ENCODE data around the gene MRPS26.
A peak's percentile ranks its signal among the peaks of the same experiment; 100 is the strongest.

Gene MRPS26

DNA sequence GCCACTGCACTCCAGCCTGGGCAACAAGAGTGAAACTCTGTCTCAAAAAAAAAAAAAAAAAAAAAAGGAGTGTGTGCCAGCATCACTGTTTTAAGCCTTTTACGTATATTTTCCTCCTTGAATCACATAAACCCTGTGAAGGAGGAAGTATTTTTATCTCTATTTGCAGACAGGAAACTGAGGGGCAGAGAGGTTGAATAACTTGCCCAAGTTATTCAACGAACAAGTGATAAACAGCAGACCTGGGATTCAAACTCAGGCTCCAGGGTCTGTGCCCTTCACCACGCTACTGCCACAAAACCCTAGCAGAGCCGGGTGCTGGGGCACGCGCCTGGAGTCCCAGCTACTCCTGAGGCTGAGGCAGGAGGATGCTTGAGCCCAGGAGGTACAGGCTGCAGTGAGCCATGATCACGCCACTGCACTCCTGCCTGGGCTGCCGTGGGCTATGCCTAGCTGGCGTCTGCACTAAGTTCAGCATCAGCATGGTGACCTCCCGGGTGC, 48.1 kb downstream of the MRPS26 start:
- DNase-seq: peak; percentile 96
- in situ Hi-C loops (cut with MboI; ENCODE audit: low pct_unique_long_range_greater_than_20kb, low sequenced_read_pairs): no loop called here

- in situ Hi-C loops (cut with MboI; ENCODE audit: low pct_unique_long_range_greater_than_20kb, low sequenced_read_pairs): no loop called here
- DNase-seq: no peak
Measured at GRCh38 chr20:3094848-3095629, 49.2 kb downstream of the MRPS26 start.
